GM21390 (cell line): ENCODE data around the gene NECTIN1.

Source experiments
- ATAC-seq: cut with Tn5 transposase; IDR thresholded peaks from one replicate; pipeline ENCODE4 v1.9.1; 2021; ENCODE audit not compliant: unreplicated experiment

NECTIN1 gene

DNA sequence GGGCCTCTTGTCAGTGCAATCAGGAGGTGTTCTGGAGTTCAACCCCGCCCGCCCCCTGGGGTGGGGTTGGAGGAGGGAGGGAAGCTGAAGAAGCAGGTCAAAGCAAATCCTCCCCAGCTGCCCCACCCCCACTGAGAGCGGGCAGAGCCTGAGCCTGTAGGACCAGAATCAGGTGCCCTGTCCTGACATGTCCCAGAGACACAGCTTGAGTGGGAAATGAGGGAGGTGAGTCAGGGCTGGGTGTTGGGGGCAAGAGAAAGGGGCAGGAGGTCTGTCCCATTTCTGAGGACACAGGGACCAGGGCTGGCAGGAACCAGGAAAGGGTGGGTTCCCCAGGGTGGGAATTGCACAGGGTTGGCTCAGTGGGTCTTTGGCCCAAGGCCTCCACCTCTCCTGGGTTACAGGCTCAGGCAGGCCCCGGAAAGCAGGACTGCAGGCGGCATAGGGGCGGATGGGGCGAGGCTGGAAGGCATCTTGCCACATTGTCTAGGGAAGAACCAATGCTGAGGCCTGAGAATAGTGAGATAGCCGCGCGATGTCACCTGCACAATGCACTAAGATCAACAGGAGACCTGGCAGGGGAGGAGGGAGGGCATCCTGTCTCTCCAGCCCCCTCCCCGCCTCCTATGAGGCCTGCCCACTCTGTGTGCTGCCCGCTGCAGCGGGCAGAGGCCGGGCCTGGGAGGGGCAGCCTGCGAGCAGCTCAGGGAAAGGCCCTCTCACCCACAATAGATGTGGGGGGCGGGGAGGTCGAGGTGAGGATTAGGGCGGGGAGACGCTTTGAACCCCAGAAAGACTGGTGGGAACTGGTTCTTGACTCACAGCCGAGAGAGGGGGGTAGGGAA lies 32.4 kb downstream of the NECTIN1 start:
- ATAC-seq: no peak

GRCh38 chr11:119694334-119694733 lies 34.7 kb downstream of the NECTIN1 start:
- ATAC-seq: no peak

DNA sequence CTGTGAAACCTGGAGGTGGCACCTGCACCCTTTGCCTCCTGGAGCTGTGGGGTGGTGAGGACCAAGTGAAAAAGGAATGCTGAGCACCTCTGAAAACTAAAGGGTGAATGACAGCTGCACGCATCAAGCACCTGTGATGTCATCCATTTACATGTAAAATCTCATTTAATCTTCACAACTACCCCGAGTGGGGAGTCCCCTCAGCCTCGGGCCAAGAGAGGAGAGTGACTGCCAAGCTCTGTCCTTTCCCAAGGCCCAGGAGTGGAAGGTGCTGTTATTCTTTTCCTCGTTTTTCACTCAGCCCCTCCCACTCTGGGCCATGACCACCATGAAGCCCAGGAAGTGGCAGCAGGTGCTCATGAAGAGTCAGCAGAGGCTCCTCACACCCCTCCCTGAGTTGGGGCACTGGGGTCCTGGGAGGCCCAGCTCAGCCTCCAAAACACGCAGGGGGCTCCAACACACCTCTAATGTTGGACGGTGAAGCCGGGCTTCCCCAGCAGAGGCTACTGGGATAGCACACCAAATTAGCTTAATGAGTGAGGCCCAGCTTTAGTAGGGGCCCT lies 35.7 kb downstream of the NECTIN1 start:
- ATAC-seq: no peak

DNA sequence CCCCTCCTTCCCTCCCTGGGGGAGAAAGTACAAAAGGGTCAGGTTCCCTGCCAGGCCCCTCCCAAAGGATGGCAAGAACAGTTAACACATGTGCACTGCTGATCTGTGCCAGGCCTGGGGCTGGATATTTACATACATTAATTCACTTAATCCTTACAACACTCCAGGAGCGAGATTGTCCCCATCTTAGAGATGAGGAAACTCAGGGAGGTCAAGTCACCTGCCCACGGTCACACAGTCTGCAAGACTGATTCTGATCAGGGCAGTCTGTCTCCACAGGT lies 36.5 kb downstream of the NECTIN1 start:
- no peak for ATAC-seq

DNA sequence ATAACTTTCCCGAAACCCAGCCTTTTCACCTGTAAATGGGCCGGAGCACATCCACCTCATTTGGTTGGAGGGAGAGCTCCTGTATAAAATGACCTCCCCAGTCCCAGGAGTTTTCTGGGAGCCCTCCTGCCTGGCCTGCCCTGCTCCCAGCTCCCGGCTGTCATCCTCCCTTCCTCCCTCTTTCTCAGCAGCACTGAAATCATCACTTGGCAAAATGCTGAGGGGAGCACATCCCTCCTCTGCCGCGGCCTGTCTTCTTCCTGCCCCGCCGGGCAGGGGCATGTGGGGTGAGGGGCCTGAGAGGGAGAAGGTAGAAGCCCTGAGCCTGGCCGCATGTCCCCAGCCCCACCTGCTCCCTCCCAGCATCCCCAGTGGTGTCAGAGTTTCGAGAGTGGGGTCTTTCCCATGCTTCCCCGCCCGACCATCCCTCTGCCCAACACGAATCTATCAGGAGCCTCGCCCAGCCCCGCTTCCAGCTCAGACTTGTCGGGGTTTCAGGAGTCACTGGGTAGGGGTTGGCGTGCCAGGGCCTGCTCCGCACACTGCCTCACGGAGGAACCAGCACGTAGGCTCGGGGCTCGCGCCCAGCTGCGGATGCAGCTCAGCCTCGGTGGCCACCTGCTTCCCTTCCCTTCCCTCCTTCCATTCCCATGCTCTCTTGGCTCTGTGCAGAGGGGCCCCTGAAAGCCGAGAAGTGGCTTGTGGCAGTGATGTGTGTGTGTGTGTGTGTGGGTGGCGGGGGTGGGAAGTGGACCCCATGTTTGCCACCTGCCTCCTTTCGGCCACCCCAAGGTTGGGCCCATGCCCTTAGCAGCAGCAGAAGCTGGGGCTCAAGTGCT lies 37.1 kb downstream of the NECTIN1 start:
- ATAC-seq: no peak

GRCh38 chr11:119691020-119691666 lies 37.9 kb downstream of the NECTIN1 start:
- ATAC-seq: no peak

DNA sequence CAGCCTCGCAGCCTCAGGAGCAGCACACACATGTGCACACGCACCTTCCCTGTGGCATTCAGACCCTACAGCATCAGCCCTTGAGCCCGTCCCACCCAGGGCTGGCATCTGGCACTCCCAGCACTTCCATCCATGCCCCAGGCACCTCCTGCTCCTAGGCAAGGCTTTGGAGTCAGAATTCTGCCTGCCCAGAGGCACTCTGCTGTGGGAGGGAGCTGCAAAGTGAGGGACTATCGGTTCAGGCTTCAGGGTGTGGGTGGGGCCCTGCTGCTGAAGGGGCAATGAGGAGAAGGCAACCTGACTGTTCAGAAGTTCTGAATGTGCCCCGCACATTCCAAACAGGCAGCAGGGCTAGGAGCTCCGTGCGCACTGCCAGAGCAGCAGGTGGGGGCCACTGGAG lies 39.7 kb downstream of the NECTIN1 start:
- no peak for ATAC-seq

DNA sequence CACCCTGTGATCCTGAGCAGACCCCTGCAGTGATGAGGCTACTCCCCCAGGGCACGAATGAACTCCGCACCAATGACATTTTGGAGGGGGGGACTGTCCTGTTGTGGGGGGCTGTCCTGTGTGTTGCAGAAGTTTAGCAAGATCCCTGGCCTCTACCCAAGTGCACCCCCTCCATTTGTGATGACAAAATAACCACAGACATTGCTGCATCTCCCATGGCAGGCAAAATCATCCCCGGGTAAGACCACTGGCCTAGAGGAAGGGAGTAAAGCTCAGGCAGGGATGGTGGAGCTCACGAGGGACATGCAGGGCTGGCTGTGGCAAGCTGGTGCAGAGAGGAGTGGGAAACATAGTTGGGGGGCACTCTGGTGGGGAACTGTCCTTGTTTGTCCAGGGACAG lies 40.6 kb downstream of the NECTIN1 start:
- no peak for ATAC-seq

DNA sequence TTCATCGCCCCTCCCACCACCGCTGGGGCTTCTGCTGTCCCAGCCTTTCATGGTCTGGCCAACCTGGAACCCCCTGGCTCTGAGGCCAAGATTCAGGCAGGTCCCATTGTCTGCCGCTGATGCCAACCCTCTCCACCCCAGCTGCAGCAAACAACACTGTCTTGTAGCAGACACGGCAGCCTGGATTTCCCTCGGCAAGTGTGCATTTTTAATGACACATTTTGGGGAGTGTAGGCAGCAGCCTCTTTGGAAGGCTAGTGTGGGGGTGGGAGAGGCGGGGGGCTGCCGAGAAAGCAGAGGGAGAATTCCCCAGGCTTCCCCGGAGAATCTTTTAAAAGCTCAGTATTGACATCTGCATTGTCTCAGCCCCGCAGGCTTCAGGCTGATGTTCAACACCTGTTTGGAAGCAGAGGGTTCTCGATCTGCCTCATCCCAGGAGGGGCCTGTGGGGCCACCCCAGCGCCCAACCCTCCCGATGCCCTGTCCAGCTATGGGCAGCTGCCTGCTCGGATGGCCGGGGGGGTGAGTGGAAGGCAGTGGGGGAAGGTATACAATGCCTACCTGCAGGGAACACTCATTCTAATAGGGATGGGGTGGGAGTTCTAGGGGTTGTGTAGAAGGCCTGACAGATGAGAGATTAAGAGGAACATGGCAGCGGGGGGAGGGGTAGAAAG lies 41.5 kb downstream of the NECTIN1 start:
- ATAC-seq: no peak

DNA sequence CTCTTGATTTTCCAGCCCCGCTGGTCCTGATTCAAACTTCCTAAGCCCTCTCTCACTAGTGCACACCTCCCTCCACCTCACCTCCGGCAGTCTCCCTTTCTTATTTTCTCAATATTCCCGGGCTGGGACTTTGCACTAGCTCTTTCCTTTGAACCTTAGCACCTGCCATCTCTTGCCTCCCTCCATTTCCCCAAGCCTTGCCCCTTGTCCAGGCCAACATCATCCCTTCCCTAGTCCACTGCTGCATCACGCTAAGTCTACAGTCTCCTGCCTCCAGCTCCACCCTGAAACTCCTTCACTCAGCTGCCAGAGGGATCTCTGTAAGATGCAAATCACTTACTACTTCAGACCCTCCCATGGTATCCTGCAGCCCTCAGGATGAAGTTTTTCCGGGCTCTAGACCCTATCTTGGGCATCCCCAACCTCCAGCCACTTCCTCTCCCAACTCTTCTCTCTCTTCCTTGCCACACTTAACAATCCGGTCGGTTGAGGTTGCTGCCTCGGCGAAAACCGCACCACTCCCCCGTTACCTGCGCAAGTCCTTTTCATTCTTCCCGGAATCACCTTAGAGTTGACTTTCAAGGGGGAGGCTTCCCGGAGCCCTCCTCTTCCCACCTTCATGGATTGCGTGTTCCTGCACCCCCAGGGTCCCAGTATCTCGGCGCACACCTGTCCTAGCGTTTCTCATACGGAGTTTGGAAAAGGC lies 42.7 kb downstream of the NECTIN1 start:
- ATAC-seq: no peak

DNA sequence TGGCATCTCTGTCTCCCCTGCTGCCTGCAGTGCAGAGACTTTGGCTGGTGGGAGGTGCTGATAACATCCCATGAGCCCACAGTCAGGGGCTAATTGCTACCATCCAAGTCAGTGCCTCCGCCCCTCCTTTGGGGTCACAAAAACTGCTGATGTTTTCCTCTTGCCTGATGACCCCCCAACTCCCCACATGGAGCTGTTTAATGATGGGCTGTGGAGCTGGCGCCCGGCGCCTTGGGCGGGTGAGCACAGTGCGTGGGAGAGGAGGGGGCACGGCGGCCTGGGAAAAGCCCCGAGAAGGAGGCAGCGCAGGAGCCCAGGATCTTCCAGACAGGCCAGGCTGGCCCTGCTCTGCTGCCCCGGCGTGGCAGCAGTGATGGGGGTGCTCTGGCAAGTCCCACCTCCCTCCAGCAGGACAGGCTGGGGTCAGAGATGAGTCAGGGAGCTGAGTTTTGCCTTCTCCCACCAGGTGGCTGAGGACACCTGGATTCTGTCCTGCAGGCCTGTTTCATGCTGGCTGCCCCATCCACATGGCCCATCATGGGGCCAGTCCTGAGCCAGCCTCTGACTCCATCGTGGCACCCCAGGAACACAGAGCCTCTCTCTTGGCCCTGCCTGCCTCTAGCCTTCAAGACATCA lies 43.8 kb downstream of the NECTIN1 start:
- no peak for ATAC-seq

GRCh38 chr11:119684361-119685110 lies 44.5 kb downstream of the NECTIN1 start:
- ATAC-seq: no peak

- no peak for ATAC-seq
Measured at GRCh38 chr11:119683783-119684182, 45.2 kb downstream of the NECTIN1 start.

DNA sequence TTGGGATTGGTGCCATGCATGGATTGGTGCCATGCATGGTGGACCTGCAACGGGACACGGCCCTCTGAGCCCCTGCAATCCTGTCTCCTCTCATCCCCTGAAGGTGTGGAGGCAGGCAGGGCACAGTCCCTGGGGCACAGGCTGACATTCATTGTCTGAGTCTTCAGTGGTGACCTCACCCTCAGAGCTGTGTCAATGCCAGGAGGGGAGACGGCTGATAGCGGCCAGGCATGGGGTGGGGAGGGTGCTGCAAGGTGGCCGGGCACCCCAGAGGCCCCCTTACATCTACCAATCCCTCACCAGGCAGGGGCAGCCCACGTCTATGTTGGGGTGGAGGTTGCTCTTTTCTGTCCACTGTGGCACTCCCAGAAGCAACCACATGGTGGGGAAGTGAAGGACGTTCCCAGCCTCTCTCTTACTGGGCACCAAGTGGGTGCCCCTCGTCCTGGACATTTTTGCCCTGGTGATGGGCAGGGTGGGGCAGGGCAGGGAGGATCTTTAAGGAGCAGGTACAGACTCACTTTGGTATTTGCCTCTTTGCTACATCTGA lies 47.6 kb downstream of the NECTIN1 start:
- ATAC-seq: no peak

DNA sequence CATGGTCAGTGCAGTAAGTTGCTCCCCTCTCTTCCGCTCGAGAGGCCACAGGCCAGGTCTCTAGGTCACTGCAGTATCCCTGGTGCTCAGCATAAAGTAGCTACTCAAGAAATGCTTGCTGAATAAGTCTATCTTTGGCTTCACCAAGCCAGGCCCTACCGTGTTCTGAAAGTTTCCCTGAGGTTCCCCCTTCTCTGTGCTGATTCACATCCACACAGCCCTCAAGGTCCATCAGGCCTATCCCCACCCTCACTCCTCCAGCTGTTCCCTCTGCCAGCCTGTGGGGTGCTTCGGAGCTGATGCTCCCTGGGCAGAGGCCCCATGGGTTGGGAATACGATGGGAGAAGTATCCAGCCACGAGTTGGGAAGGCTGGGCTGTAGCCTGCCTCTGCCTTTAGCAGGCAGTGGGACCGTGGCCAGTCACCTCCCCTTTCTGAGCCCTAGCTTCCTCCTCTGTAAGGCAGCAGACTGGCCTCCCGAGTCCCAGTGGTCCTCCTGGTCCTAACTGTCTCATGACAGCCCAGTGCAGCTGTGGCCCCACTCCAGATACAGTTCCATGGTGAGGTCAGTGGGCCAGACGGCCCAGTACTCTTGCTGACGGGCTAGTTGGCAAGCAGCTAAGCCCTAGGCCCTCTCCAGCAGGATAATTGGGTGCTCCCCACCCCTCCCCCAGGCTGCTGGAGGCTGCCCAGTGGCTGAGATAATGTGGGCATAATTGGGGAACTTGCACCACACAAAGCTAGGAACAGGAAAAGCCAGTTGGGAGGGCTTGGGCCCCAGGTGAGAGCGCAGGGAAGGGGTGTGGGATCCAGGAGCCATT lies 48.2 kb downstream of the NECTIN1 start:
- no peak for ATAC-seq

DNA sequence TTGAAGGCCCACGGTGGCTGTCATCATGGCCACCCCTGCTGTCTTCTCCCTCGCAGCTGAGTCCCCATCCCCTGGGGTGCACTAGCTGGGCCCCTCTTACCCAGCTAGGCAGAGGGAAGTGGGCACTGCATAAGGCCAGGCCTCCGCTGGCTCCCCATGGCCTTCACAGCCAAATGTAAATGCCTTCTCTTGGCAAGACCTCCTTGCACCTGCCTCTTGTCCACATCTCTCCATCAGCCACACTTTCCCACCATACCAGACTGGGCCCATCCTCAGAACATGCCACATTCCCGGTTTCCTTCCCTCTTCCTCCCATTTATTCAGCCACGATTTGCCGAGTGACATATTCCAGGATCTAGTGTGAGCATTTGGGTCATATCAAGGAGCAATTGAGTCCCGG lies 49.7 kb downstream of the NECTIN1 start:
- ATAC-seq: no peak

- ATAC-seq: no peak
Measured at GRCh38 chr11:119678351-119678750, 50.6 kb downstream of the NECTIN1 start.

DNA sequence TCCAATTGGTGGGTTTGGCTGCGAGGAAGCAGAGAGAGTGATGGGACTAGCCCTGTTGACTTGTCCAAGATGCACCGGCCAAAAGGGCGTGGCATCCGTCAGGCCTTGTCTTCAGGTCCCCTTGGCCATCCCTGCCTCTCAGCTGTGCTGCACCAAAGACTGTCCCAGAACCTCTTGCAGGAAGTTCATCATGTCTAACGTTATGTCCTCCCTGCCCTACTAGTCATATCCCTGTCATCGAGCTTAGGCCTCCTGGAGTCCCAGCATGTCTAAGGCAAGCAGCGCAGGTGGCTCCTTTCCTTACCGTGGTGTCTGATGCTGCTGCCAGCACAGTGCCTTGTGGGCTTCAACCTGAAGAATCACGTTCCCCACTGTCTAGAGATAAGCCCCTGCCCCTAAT lies 51.2 kb downstream of the NECTIN1 start:
- ATAC-seq: no peak
